ENCODE results near the gene ABCD3.

Gene ABCD3

DNA sequence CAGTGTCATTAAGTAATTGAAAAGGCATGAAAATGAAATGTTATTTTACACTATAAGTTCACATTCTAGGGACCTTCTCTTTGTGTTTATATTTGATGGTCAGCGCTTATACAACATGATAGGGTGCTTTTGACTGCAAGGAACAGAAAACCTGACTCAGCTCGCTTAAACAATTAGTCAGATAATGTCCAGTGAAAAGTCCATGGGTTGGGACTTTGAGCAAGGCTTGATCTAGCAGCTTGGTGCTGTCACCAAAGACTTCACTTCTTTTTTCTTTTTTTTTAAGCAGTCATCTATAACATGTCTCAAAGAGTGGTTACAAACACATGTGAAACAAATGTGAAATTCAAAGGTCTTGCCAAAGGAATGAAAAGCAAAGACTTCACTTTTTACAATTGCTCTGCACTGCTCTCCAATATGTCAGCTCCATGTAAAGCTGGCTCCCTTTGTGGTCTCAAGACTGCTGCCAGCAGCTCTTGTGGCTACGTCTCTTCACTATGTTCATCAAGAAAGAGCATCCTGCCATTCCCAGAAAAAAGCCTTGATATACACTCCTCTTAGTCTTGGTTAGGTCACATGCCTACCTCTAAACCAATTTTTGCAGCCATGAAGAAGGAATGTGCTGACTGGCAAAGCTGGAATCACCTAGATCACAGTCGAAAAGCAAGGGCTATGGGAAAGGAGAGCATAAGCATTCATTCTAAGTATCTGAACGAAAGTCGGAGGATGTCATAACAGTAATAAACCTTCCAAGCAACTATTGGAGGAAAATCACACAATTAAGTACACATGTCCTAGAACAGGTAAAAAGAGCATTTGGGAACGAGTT, 108.2 kb downstream of the ABCD3 start:
- Histone ChIP-seq H3K27ac (no peak overlapping the region), H3K4me3 (ENCODE audit: low read depth, low read length) (no peak overlapping the region), H3K36me3 (no peaks in the 10 kb centered on the region), H3K27me3 (ENCODE audit: insufficient read depth, low read depth, severe bottlenecking) (no peaks in the 10 kb centered on the region), H3K9me3 (ENCODE audit: severe bottlenecking) (no peaks in the 10 kb centered on the region)
- DNase-seq: no peak
- TF ChIP-seq CTCF (IDR thresholded peaks at IDR 0.05; ENCODE audit: low read depth, low read length): no peak

DNA sequence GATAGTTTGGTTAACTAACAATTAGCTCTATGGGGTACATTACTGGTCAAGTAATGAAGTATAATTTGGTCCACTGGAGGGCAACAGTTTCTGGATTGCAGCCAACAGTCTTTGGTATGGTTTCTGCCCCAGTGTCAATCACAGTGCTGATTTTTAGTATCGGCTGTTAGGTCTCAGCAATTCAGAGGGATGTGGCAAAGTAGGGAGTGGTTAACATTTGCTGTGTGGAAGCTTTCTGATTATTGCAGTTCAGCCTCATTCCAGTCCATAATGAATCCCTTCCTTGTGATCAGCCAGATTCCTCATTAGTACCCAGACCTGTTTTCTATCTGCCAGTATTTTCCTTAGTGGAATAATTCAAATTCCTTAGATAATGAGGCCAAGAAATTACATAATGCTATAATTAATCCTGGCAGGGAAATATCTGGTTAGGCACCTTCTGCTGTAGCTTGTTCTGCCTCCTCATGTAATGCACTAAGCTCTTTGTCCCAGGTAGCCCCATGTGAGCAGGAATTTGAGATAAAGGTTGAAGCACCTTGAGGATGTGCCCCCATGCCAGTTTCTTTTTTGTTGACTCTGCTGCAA, 109.3 kb downstream of the ABCD3 start:
- no peak overlapping the region for H3K27ac ChIP-seq
- no peak for DNase-seq
- no peaks in the 10 kb centered on the region for H3K9me3 ChIP-seq (ENCODE audit: severe bottlenecking)
- H3K4me3 ChIP-seq (ENCODE audit: low read depth, low read length): no peak overlapping the region
- no peak for TF ChIP-seq CTCF (IDR thresholded peaks at IDR 0.05; ENCODE audit: low read depth, low read length)
- H3K36me3 ChIP-seq: no peaks in the 10 kb centered on the region
- no peaks in the 10 kb centered on the region for H3K27me3 ChIP-seq (ENCODE audit: insufficient read depth, low read depth, severe bottlenecking)

DNA sequence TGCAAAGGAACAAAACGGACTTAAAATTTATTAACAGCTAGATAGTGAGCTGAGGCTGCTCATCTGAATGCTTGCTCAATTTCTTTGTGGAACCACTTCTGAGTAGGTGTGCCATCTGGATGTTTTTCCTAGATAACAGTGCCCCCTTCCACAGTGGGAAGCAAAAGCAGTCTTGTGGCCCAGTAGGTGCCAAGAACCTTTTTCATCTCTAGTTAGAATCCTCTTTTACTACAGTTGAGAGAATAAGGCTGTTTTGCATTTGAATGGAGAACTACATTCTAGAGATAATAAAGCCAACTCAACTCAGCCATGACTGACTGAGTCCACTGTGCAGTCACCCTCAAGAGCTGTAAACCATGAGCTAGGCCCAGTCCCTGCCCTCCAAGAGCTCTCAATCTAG, 110.1 kb downstream of the ABCD3 start:
- Histone ChIP-seq H3K4me3 (ENCODE audit: low read depth, low read length) (no peak overlapping the region), H3K9me3 (ENCODE audit: severe bottlenecking) (no peaks in the 10 kb centered on the region), H3K27ac (no peak overlapping the region), H3K36me3 (no peaks in the 10 kb centered on the region), H3K27me3 (ENCODE audit: insufficient read depth, low read depth, severe bottlenecking) (no peaks in the 10 kb centered on the region)
- no peak for TF ChIP-seq CTCF (IDR thresholded peaks at IDR 0.05; ENCODE audit: low read depth, low read length)
- no peak for DNase-seq

GRCh38 chr1:94528826-94529225, 110.6 kb downstream of the ABCD3 start:
- DNase-seq: no peak
- Histone ChIP-seq H3K4me3 (ENCODE audit: low read depth, low read length) (no peak overlapping the region), H3K27me3 (ENCODE audit: insufficient read depth, low read depth, severe bottlenecking) (no peaks in the 10 kb centered on the region), H3K27ac (no peak overlapping the region), H3K36me3 (no peaks in the 10 kb centered on the region), H3K9me3 (ENCODE audit: severe bottlenecking) (no peaks in the 10 kb centered on the region)
- no peak for TF ChIP-seq CTCF (IDR thresholded peaks at IDR 0.05; ENCODE audit: low read depth, low read length)

- no peak for TF ChIP-seq CTCF (IDR thresholded peaks at IDR 0.05; ENCODE audit: low read depth, low read length)
- Histone ChIP-seq H3K36me3 (no peaks in the 10 kb centered on the region), H3K27ac (no peak overlapping the region), H3K9me3 (ENCODE audit: severe bottlenecking) (no peaks in the 10 kb centered on the region), H3K27me3 (ENCODE audit: insufficient read depth, low read depth, severe bottlenecking) (no peaks in the 10 kb centered on the region), H3K4me3 (ENCODE audit: low read depth, low read length) (no peak overlapping the region)
- DNase-seq: no peak
Observed at GRCh38 chr1:94529416-94529815, 111.2 kb downstream of the ABCD3 start.

Data from WERI-Rb-1 (cell line).